ENCODE results near the gene CALCOCO1. TPM values are rescaled to one million over a fixed set of nuclear protein-coding genes. Genes with fewer than 3 reads are reported as not detected.
A peak's percentile ranks its signal among the peaks of the same experiment; 100 is the strongest.

Gene CALCOCO1
- total RNA-seq, 4 donors from 2014 or later, result 400 to 469 (median 424) TPM

- Histone ChIP-seq H3K27me3 (no peaks in the 10 kb centered on the region), H3K27ac (peak overlapping the region; percentile 85 to 91 (median 88)), H3K9me3 (no peaks in the 10 kb centered on the region), H3K4me3 (peak overlapping the region; percentile 3 to 14), H3K4me1 (peaks cover 12 to 41% (median 22%) of the 10 kb centered on the region in 3 donors), H3K36me3 (peaks cover 0 to 22% of the 10 kb centered on the region in 2 donors)
- TF ChIP-seq POLR2AphosphoS5 (IDR thresholded peaks at IDR 0.05) (no peak), EP300 (IDR thresholded peaks at IDR 0.05) (no peak), POLR2A (IDR thresholded peaks at IDR 0.05) (no peak)
- TF ChIP-seq, protein P1, sequence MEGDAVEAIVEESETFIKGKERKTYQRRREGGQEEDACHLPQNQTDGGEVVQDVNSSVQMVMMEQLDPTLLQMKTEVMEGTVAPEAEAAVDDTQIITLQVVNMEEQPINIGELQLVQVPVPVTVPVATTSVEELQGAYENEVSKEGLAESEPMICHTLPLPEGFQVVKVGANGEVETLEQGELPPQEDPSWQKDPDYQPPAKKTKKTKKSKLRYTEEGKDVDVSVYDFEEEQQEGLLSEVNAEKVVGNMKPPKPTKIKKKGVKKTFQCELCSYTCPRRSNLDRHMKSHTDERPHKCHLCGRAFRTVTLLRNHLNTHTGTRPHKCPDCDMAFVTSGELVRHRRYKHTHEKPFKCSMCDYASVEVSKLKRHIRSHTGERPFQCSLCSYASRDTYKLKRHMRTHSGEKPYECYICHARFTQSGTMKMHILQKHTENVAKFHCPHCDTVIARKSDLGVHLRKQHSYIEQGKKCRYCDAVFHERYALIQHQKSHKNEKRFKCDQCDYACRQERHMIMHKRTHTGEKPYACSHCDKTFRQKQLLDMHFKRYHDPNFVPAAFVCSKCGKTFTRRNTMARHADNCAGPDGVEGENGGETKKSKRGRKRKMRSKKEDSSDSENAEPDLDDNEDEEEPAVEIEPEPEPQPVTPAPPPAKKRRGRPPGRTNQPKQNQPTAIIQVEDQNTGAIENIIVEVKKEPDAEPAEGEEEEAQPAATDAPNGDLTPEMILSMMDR (IDR thresholded peaks at IDR 0.05), result no peak
- 10 to 17% methylated on average over 2 of the region's 2 CpGs for WGBS, 2 donors (ENCODE audit: low coverage in 1 of 2)
- ATAC-seq, result peak; percentile 60
These were observed 67.7 kb downstream of the CALCOCO1 start for GRCh38 chr12:53659571-53659981.

GRCh38 chr12:53659011-53659551 is 68.2 kb downstream of the CALCOCO1 start:
- TF ChIP-seq POLR2AphosphoS5 (IDR thresholded peaks at IDR 0.05), result peak; percentile 49
- no peak for TF ChIP-seq POLR2A (IDR thresholded peaks at IDR 0.05)
- TF ChIP-seq EP300 (IDR thresholded peaks at IDR 0.05), result no peak
- TF ChIP-seq, protein P1 (IDR thresholded peaks at IDR 0.05), result peak in 1 of 4 experiments; percentile 1
- peak; percentile 83 for ATAC-seq
- Histone ChIP-seq H3K36me3 (peaks cover 0 to 18% of the 10 kb centered on the region in 2 donors), H3K27me3 (no peaks in the 10 kb centered on the region), H3K4me3 (peak overlapping the region; percentile 3 to 14), H3K9me3 (no peaks in the 10 kb centered on the region), H3K27ac (peak overlapping the region; percentile 85 to 91 (median 88)), H3K4me1 (peaks cover 12 to 36% (median 19%) of the 10 kb centered on the region in 3 donors)
- WGBS, 2 donors (ENCODE audit: low coverage in 1 of 2), result 0 to 12% methylated on average over 1 to 3 of the region's 3 CpGs

Other genes with a start within 250 kb of the CALCOCO1 start
- 10 to 100 TPM; 14.8 to 41.9 (median 20.3) TPM for gene MAP3K12, start 228.0 kb downstream of the CALCOCO1 start, total RNA-seq
- gene TARBP2, start 226.2 kb downstream of the CALCOCO1 start, total RNA-seq, result 10 to 100 TPM; 12.1 to 19.6 (median 17.4) TPM
- not detected for gene NPFF, start 220.0 kb downstream of the CALCOCO1 start, total RNA-seq
- 10 to 100 TPM; 26.7 to 54.9 (median 33.3) TPM for gene ATF7, start 101.1 kb downstream of the CALCOCO1 start, total RNA-seq
- 100 to 1,000 TPM; 197 to 324 (median 245) TPM for gene ATP5MC2, start 51.4 kb downstream of the CALCOCO1 start, total RNA-seq
- gene CISTR, start 24.5 kb upstream of the CALCOCO1 start, total RNA-seq, result 1 to 10 TPM in 1 of 4 donors, not detected in 3; 1.4 TPM
- gene HOXC13, start 211.4 kb upstream of the CALCOCO1 start, total RNA-seq, result not detected
- not detected for gene HOXC12, start 227.5 kb upstream of the CALCOCO1 start, total RNA-seq
- gene HOXC11, start 245.7 kb upstream of the CALCOCO1 start, total RNA-seq, result not detected
- under 1 TPM in 1 of 4 donors, not detected in 3; 0.31 TPM for gene HOTAIR, start 247.5 kb upstream of the CALCOCO1 start, total RNA-seq